GM13977 (cell line): ENCODE results near the gene ACAD10.

Source experiments
- DNase-seq: peaks from one replicate; pipeline ENCODE4 v3.0.0; 2012; ENCODE audit warnings: low spot score
- CTCF ChIP-seq: IDR thresholded peaks from 2 replicates; pipeline ENCODE4 v1.5.1; 2012; ENCODE audit warnings: mild to moderate bottlenecking, control low read depth; ENCODE audit not compliant: insufficient read depth; ENCODE audit errors: extremely low read depth, missing control alignments
- in situ Hi-C: fragments of 300-500 bp; cut with MboI; formaldehyde crosslinking; loops from one replicate; pipeline ENCODE4 v1.12.0; 2022; ENCODE audit warnings: low sequenced_read_pairs, low pct_unique_long_range_greater_than_20kb, mixed read lengths, inconsistent platforms; ENCODE audit not compliant: unreplicated experiment

ACAD10 gene

DNA sequence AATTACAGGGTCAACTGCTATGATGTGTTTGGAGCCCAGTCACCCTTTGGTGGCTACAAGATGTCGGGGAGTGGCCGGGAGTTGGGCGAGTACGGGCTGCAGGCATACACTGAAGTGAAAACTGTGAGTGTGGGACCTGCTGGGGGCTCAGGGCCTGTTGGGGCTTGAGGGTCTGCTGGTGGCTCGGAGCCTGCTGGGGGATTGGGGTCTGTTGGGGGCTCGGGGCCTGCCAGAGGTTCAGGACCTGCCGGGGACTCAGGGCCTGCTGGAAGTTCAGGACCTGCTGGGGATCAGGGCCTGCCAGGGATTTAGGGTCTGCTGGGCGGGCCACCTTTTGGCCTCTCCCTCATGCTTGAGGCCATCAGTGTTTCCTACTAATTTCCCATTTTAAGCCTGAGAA, 118.0 kb downstream of the ACAD10 start:
- TF ChIP-seq CTCF, result no peak
- in situ Hi-C loops, result loop anchor here (10.0 kb wide), 1 partner anchor 49 kb away; no protein-coding TSS in a partner anchor
- peak; percentile 2 for DNase-seq

DNA sequence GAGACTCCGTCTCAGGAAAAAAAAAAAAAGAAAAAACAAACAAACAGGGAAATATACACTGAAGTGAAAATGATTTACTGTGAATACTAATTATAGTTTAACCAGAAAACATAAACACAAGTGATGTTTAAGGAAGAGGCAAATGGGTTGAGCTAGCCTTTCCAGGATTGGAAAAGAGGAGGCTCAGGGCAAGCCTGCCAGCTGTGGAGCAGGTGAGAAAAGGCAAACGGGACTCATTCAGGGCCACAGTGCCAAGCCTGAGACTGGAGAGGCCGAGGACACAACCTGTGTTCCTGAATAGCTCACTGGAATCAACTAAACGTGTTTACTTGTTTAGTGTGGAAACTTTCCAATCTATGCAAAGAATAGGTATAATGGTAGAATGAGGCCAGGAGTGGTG, 120.5 kb downstream of the ACAD10 start:
- DNase-seq, result no peak
- TF ChIP-seq CTCF, result no peak
- in situ Hi-C loops, result loop anchor here (10.0 kb wide), 1 partner anchor 52 kb away; no protein-coding TSS in a partner anchor
